OCI-LY3 (cell line): ENCODE measurements around the gene WDR76.

Experiments
- CTCF ChIP-seq: fragments of 200-600, 300-600 bp; sonication (generic); IDR thresholded peaks from 2 replicates; pipeline ENCODE4 v1.5.1; 2014; ENCODE audit warnings: antibody characterized with exemption, low read length, low read depth
- EZH2phosphoT487 ChIP-seq: fragments of 200-600 bp; shearing (Covaris generic); IDR thresholded peaks from 2 replicates; pipeline ENCODE4 v1.6.1; 2018; ENCODE audit warnings: antibody characterized with exemption, mixed run types, low read depth

GRCh38 chr15:43852607-43853006 is 25.8 kb downstream of the WDR76 start:
- no peak for TF ChIP-seq CTCF
- no peak for TF ChIP-seq EZH2phosphoT487
